ENCODE measurements around the gene TMEM45A.

GRCh38 chr3:100499651-100500050 lies 7.2 kb downstream of the TMEM45A start:
- TF ChIP-seq EZH2 (IDR thresholded peaks at IDR 0.05; ENCODE audit: insufficient read depth, poor library complexity, severe bottlenecking): no peak
- TF ChIP-seq EZH2phosphoT487 (IDR thresholded peaks at IDR 0.05; ENCODE audit: insufficient read depth, low read depth): no peak
